ENCODE data around the gene CPPED1. TPM values are rescaled to one million over a fixed set of nuclear protein-coding genes. Genes with fewer than 3 reads are reported as not detected.

Gene CPPED1
- total RNA-seq, 1 donor from 2014 or later, result 13.2 TPM

DNA sequence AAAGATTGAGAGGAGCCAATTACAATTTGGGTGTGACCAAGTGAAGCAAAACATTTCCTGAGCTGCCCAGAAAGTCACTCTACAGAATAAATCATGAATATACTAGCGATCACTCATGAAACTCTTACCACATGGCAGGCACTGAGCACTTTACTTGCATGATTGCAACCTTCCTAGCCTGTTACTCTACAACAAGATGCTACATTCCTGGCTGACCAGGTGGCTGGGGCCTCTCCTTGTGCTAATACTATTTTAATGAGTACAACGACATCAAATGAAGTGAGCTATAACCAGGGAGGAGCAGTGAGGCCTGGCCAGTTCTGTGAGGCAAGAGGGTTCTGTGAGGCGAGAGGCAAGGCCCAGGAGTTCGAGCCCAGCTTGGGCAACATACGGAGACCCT is 75.2 kb downstream of the CPPED1 start:
- peaks cover 15% of the 10 kb centered on the region for H3K9me3 Mint-ChIP-seq (ENCODE audit: low read depth)
- H3K36me3 Mint-ChIP-seq (ENCODE audit: insufficient read depth), result peaks cover 14% of the 10 kb centered on the region
- H3K4me3 Mint-ChIP-seq (ENCODE audit: low read depth), result no peak overlapping the region
- no peak for DNase-seq (ENCODE audit: low spot score, unreplicated experiment)
- TF ChIP-seq, protein P1, sequence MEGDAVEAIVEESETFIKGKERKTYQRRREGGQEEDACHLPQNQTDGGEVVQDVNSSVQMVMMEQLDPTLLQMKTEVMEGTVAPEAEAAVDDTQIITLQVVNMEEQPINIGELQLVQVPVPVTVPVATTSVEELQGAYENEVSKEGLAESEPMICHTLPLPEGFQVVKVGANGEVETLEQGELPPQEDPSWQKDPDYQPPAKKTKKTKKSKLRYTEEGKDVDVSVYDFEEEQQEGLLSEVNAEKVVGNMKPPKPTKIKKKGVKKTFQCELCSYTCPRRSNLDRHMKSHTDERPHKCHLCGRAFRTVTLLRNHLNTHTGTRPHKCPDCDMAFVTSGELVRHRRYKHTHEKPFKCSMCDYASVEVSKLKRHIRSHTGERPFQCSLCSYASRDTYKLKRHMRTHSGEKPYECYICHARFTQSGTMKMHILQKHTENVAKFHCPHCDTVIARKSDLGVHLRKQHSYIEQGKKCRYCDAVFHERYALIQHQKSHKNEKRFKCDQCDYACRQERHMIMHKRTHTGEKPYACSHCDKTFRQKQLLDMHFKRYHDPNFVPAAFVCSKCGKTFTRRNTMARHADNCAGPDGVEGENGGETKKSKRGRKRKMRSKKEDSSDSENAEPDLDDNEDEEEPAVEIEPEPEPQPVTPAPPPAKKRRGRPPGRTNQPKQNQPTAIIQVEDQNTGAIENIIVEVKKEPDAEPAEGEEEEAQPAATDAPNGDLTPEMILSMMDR (IDR thresholded peaks at IDR 0.05; ENCODE audit: unreplicated experiment), result no peak
- no peak overlapping the region for H3K27ac Mint-ChIP-seq
- no peaks in the 10 kb centered on the region for H3K4me1 Mint-ChIP-seq (ENCODE audit: low read depth)
- no peaks in the 10 kb centered on the region for H3K27me3 Mint-ChIP-seq

DNA sequence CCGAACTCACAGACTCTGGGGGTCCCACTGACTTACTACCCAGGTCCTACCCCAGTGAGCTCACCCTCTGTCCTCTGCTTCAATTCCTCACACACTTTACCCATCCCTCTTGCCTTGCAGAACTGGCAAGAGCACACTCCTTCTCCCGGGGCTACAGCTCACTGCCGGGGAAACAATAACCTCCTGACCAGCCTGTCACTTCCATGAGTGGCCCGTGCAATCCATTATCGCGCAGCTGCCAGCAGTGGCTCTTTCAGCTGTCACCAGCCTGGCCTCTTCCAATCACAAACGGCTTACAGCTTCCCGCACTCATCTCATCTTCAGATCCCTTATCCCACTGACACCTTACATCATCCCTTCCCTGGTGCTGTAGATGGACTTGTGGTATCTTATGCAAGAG is 79.5 kb downstream of the CPPED1 start:
- no peak overlapping the region for H3K4me3 Mint-ChIP-seq (ENCODE audit: low read depth)
- peaks cover 3% of the 10 kb centered on the region for H3K9me3 Mint-ChIP-seq (ENCODE audit: low read depth)
- H3K27ac Mint-ChIP-seq, result no peak overlapping the region
- no peaks in the 10 kb centered on the region for H3K27me3 Mint-ChIP-seq
- TF ChIP-seq, protein P1 (IDR thresholded peaks at IDR 0.05; ENCODE audit: unreplicated experiment), result no peak
- H3K36me3 Mint-ChIP-seq (ENCODE audit: insufficient read depth), result peaks cover 3% of the 10 kb centered on the region
- peaks cover 5% of the 10 kb centered on the region for H3K4me1 Mint-ChIP-seq (ENCODE audit: low read depth)
- no peak for DNase-seq (ENCODE audit: low spot score, unreplicated experiment)

DNA sequence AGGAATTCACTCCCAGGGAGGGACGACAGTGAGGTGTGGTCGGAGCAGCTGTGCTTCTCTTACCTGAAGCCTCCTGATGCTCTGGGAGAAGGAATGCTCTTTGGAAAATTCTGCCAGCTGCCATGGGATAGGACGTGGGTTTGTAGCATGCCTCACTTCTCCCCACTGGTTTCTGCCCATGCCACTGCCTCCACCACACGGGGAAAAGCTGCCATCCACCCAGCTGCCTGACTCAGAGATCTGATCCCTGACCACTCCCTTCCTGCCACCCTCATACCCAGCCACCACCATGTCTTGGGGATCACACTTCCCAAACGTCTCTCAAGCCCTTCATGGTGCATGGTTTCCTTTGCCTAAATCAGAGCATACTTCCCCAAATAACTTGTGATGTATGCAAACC is 80.0 kb downstream of the CPPED1 start:
- Mint-ChIP-seq H3K27ac (no peak overlapping the region), H3K36me3 (ENCODE audit: insufficient read depth) (peaks cover 5% of the 10 kb centered on the region), H3K9me3 (ENCODE audit: low read depth) (peaks cover 3% of the 10 kb centered on the region), H3K27me3 (no peaks in the 10 kb centered on the region), H3K4me3 (ENCODE audit: low read depth) (no peak overlapping the region), H3K4me1 (ENCODE audit: low read depth) (peaks cover 5% of the 10 kb centered on the region)
- DNase-seq (ENCODE audit: low spot score, unreplicated experiment), result no peak
- TF ChIP-seq, protein P1 (IDR thresholded peaks at IDR 0.05; ENCODE audit: unreplicated experiment), result no peak

DNA sequence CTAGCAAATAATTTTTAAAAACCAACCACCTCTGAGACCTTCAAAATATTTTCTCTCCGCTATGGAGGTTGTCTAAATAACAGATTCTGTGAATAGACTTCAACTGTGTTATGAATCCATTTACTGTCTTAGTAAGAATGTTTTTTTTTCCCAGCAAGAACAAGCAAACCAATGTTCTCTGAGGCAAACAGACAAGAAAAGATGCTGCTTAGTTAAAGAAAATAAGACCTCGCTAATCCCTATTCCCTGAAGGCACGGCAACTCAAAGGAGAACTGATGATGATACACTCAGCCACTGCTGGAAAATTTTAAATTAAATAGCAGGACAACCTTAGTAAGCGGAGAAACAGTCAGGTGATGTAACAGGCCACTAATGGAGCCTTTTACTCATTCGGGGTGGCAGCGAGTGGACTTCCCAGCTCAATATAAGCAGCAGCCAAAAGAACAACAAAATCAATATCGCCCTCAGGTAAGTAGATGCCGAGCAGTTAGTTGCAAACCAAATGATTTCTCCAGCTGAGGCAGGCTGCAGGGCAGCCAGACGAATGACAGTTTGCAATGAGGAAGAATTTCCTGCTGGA is 81.8 kb downstream of the CPPED1 start:
- TF ChIP-seq, protein P1 (IDR thresholded peaks at IDR 0.05; ENCODE audit: unreplicated experiment), result no peak
- no peak for DNase-seq (ENCODE audit: low spot score, unreplicated experiment)
- peaks cover 3% of the 10 kb centered on the region for H3K9me3 Mint-ChIP-seq (ENCODE audit: low read depth)
- H3K4me3 Mint-ChIP-seq (ENCODE audit: low read depth), result no peak overlapping the region
- peaks cover 5% of the 10 kb centered on the region for H3K4me1 Mint-ChIP-seq (ENCODE audit: low read depth)
- no peaks in the 10 kb centered on the region for H3K27me3 Mint-ChIP-seq
- H3K27ac Mint-ChIP-seq, result no peak overlapping the region
- peaks cover 5% of the 10 kb centered on the region for H3K36me3 Mint-ChIP-seq (ENCODE audit: insufficient read depth)

DNA sequence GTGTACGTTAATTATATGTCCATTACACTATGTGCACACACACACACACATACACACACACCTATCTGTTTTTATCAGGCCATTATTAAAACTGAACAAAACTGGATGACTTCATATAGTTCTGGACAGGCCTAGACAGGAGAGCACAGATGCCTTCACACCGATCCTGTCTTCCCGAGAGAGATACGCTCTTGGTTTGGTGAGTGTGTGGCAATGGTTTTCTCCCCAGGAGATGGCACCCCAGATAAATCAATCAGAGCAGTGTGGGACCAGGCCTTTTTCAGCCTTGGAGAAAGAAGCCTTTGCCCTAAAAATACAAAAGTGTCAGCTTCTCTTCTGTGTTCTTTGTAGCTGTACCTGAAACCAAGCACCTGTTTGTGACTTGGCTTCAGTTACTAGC is 83.7 kb downstream of the CPPED1 start:
- H3K9me3 Mint-ChIP-seq (ENCODE audit: low read depth), result peaks cover 5% of the 10 kb centered on the region
- no peak overlapping the region for H3K27ac Mint-ChIP-seq

More for the DNA sequence above, 83.7 kb downstream of the CPPED1 start:
- TF ChIP-seq, protein P1 (IDR thresholded peaks at IDR 0.05; ENCODE audit: unreplicated experiment), result no peak
- Mint-ChIP-seq H3K4me1 (ENCODE audit: low read depth) (peaks cover 5% of the 10 kb centered on the region), H3K4me3 (ENCODE audit: low read depth) (no peak overlapping the region), H3K27me3 (no peaks in the 10 kb centered on the region), H3K36me3 (ENCODE audit: insufficient read depth) (peaks cover 6% of the 10 kb centered on the region)
- DNase-seq (ENCODE audit: low spot score, unreplicated experiment), result no peak

Measured in progenitor cell of endocrine pancreas (in vitro differentiated cells).